WTC11 (cell line): ENCODE results near the gene SCUBE1.

Experiments used
- CTCF ChIP-seq: fragments of 200-600 bp; IDR thresholded peaks from 2 replicates; pipeline ENCODE4 v1.8.0; 2022; ENCODE audit warnings: antibody characterized with exemption
- NR2C2 ChIP-seq: sonication (generic); formaldehyde crosslinking; IDR thresholded peaks from 2 replicates; pipeline ENCODE4 v1.8.0; 2022; ENCODE audit warnings: mild to moderate bottlenecking, missing genetic modification reagents
- USF2 ChIP-seq: sonication (generic); formaldehyde crosslinking; IDR thresholded peaks from 2 replicates; pipeline ENCODE4 v1.8.1; 2023; ENCODE audit warnings: mild to moderate bottlenecking, missing genetic modification reagents, moderate library complexity

GRCh38 chr22:43330178-43331068 is 12.7 kb downstream of the SCUBE1 start:
- no peak for TF ChIP-seq NR2C2
- TF ChIP-seq USF2 (CRISPR knock-in tag) = no peak
- no peak for TF ChIP-seq CTCF
